HG03457 (cell line): ENCODE measurements around the gene ALK.

Source experiments
- ATAC-seq: cut with Tn5 transposase; IDR thresholded peaks from one replicate; pipeline ENCODE4 v1.9.1; 2021; ENCODE audit warnings: moderate number of reproducible peaks; ENCODE audit not compliant: unreplicated experiment

Gene ALK

DNA sequence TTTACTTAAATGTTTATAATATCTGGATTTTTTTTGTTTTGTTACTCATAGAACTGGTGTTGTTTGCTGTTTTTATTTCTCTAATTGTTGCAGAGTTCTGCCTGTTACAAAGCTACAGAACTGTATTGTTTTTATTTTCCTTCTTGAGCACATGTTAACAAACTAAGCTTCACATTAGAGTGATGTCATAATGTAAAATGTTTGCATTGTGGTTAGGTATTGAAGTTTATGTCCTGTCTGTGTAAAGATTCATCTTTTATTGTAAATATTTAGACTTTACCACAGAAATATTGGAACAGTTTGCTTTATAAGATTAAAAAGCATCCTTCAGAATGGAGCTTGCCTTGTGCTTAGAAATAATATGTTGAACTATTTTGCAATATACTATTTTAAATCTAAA, 738.5 kb downstream of the ALK start:
- ATAC-seq: no peak

DNA sequence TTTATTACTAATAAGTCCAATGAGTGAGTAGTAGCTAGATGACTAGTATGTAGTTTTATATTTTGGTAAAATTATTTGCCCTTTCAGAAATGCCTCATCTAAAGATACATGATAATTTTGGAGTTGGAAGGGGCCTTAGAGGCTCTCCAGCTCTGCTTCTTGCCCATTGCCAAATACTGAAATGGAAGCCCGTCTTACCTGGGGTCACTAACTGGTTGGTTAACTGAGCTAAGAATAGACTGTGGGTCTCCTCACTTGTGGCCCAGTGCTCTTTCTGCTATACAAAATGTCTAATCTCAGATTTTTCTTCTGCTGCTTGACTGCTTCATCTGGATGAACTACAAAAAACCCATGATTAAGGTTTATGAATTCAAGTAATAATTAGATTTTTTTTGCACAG, 739.1 kb downstream of the ALK start:
- ATAC-seq: no peak

DNA sequence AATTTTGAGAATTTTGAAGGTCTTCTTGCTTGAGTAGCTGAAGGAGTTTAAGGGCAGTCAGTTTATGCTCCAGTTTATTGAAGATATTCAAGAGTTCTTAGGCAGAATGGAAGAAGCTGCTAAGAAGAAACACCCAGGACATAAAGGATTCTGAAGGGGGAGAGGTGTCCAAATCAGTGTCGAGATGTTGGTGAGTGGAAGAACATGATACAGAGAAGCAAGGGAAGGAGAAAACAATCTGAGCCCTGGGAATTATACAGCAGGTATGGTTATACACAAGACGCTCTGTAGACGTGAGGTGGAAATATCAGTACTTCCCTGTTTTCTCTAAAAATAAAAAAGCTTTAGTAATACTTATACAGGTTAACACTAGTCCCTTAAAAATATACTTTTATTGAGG, 746.0 kb downstream of the ALK start:
- no peak for ATAC-seq

DNA sequence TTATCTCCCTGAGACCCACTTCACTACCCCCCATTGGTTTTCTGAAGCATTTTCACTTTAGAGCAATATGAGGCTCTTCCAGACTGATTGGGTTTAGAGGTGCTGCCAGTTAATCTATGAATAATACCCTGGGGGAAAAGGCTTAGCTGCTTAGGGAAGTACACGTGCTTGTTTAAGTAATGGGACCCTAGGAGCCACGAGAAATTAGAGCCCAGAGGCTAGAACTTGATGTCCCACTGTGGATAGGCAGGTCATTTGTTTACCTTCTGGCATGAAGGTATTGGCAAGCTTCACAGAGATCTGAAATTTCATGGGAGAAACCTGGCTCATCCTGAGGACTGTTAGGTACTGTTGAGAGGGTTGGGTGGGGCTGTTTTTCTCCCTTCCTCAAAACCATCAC, 746.4 kb downstream of the ALK start:
- ATAC-seq: no peak

DNA sequence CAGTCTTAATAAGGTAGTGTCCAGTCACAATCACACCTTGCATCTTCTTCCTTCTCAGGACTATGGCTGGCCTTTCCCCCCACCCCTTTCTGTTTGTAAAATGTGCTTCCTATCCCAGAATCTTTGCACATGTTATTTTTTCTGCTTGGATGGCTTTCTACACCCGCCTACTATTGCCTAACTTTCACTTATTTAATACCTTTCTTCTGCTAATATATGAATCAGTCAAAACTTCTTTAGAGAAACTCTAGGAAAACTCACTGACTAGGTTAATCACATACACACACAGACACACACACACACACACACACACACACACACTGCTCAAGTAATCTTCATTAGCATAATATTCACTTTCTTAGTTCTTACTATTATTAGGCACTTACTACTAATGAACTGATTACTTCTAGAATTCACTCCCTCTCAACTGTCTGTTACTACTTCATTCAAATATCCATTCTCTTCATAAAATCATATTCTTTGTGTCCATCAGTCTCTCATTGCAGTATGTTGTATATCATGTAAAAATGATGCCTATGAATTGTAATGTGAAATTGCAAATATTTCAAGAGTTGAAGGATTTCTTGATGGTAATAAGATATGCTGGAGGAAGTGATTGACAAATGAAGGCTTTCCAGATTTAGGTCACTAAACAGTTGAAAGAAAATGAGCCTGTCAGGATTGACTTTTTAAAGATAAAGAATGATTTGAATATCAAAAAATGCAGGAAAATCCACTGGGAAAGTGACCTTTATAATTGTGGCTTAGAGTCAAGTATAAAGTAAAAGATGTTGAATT, 754.9 kb downstream of the ALK start:
- ATAC-seq: no peak

DNA sequence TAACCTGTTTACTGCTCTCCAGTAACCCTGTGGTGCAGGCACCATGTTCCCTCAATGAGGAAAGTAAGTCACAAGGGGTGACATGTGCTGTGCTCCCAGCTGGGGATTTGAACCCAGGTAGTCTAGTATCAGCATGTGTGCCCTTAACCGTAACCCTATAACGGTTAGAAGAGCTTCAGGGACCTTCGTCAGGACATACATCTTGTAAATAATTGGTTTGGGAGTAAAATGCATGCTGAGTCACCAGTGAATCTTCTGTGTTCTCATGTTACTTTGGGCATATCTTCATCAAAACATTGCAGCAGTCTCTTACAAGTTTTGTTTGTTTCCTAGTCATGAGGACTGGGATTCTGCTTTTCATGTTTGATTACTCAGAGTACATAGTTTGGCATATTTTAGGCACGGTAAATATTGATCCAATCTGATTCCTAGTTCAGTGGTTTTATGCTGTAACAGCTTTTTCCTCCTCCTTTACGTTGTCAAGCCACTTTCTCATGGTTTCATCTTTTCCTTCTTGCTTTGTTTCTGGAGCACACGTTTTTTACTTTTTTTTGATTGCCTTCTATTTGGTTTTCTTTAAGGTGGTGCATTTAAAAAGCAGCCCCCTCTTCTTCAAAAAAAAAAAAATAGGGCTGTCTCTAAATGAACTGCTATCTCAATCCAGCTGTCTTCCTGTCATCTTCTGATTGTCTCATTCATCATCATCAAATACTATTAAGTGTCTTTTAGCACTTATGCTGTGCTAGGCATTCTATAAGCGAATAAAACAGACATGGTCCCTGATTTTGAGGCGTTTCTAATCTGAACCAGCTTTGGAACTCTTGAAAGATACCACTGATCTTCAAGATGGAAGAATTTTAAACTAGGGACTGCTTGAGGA, 755.8 kb downstream of the ALK start:
- no peak for ATAC-seq

DNA sequence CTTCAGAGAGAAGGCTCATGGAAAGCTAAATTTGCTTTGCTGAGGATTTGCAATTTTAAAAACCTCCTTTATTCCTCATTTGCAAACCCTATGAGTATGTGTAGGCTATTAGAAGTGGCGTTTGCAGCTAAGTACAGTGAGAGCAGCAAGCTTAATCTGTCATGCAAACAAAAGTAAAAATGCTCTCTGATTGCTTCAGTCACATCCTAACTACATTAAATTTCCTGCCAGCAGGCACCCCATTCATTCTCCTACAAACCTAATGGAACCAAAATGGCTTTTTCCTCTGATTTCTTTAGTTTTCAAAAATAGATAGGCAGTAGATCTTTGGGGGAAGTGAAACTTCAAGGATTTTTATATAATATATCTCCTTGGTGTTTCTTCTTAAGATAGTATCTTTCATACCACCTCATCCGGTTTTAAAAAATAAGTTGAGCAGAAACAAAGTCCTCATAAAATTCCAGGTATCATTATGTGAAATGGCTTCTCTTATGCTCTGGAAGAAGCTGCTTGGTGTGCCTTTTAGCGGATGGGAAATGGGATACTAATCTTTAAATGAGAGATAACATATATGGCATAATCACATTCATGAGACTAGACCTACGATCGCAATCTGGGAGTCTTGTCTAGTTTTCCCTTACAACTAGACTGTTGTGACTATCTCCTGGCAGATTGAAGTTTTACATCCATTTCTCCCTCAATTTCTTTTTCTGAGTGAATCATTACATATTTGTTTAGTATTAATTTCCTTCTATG, 757.1 kb downstream of the ALK start:
- no peak for ATAC-seq

DNA sequence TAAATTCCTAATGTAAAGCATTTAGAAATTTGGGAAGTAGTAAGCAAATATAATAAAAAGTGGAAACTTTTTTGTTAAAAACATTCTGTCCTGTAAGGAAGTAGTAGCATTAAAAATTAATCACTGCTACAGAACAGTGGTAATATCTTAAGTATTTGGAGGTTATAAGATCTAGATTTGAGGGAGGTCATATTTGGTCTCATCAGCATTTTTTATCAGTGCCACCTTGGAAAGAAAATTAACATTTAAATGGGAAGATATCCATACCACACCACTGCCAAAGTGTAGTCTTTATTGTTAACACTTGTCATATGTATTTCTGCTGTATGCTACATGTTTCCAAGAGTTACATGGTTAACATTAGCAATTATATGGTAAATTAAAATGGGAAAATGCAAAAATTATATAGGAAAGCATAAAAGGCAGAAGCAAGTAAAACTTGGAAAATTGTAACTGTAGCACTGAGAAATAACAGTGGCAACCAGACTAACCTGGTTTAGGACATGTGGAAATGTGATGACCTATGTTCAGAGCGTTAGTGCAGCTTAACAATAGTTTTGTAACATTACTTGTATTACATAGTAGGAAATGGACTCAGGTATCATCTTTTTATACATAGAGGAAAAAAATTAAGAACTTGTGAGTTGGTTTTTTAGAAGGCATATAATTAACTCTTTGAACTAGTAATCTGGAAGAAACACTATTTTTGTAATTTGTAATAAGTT, 759.0 kb downstream of the ALK start:
- ATAC-seq: no peak

DNA sequence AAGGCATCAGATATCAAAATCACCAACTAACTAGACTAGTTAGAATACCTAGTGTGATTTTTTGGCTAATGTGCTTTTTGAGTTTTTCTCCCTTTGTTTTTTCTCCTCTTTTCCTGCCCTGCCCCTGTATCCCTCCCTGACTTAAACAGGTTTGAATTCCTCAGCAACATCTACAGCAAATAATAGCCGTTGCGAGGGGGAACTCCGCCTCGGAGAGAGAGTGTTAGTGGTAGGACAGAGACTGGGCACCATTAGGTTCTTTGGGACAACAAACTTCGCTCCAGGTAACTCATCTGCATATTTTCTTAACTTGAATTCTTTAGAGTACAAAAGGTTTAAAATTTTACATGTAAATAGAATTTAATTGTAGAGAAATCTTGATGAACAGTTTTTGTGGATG, 761.2 kb downstream of the ALK start:
- no peak for ATAC-seq

DNA sequence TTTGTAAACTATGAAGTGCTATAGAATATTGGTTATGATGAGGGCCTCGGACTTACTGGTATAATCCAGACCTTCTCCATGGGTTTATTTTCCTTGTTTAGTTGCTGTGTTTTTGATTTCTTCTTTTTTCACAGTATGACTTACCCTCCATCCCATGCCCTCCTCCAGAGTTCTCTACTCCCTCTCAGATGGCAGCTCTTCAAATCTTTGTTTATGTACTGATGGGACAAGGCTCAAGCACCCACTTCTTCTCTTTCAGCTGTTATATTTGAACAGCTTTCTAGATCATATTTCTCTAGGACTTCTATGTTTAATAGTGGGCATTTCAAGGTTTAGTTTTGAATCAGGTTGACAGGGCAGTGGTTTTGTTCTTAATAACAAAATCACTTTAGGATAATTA, 762.3 kb downstream of the ALK start:
- no peak for ATAC-seq

DNA sequence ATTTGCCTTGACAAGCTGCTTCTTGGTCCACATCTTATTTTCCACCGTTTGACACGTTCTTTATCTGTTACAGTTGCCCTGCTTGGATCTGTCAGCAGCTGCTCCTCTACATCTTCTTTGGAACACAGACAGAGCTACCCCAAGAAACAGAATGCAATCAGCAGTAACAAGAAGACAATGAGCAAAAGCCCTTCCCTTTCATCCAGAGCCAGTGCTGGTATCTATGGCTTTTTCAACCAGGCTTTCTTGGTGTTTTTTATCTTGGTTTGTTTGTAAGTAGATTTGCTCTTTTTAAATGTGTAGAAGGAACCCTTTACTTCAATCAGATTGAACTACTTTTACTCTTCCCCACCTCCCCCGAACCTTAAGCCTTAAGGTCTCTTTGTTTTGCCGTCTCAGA, 764.3 kb downstream of the ALK start:
- ATAC-seq: no peak

DNA sequence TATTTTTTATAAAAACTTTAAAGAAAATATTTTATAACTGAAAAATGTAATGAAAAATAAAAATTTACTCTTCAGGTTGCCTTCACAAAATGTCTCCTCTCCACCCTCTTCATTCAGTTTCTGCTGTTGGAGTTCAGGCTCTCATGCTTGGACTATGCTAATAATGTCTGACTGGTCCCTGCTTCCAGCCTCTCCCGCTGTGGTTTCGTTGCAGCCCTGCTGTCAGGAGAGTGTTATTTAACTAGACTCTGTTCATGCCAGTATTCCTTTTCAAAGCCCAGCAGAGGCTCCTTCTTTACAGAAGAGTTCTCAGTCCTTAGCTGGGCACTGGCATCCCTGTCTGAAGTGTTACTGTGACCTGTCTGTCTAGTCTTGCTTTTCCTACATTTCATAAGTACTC, 765.8 kb downstream of the ALK start:
- ATAC-seq: no peak

DNA sequence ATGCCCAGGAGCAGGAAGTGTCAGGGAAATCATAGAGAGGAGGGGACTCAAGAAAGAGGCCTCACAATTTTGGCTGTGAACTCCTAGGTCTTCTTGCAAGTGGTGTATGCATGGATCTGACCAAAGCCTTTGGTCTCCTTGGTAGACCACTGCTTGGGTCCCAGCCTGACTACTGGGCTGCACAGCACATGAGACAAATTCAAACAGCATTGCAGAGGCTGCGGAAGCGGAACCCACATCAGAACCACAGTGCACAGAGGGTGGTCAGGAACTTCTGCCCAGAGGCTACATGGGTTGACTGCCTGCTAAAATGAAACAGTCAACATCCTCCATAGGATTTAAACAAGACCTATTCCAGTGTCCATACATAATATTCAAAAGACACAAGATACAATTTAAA, 766.8 kb downstream of the ALK start:
- ATAC-seq: no peak

DNA sequence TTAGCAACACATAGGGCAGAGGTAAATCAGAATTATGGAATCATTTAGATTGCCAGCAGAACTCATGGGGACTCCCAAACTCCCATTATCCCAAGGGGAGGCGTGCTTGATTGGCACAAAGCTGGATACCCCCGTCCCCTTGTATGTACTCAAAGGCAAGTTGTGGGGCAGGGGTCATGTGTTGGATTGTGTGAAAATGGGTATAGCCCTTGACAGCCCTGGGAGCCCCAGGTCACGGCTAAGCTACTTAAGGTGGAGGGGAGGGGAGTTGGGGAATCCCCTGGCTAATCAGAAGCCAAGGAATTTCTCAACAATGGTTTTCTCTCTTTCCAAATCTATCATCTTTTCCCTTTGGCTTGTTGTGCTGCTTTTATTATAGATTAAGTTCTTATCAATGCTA, 773.4 kb downstream of the ALK start:
- no peak for ATAC-seq

DNA sequence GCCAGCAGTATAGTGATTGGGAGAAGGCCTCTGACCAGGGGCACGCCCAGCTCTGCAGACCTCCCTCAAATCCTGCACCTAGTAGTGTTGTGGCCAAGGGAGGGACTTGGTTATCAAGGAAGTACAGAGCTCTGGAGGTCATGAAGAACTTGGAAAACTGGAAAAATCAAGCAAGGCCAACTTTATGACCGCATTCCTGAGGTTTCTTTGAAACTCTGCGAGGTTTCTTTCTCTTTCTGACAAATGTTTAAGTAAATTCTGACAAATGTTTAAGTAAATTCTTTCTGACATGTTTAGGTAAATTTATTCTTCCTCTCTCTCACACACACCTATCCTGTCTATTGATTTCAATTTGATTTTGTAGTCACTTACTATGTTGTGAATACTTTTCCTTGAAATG, 775.2 kb downstream of the ALK start:
- no peak for ATAC-seq

DNA sequence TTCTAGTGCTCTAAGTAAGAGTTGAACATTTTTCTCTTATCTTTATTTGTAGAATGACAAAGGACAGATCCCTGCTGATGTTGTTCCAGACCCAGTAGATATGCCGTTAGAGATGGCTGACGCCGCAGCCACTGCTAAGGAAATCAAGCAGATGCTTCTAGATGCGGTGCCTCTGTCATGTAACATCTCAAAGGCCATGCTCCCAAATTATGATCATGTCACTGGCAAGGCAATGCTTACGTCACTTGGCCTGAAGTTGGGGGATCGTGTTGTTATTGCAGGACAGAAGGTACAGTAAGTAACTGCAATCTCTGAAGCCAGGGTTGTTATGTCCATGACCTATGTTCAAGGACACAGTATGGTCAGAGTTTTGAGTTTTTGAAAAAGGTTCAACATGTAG, 777.7 kb downstream of the ALK start:
- no peak for ATAC-seq
